PC-9 (cell line): ENCODE measurements around the gene TSPEAR. TPM values are rescaled to one million over a fixed set of nuclear protein-coding genes. Genes with fewer than 3 reads are reported as not detected.

Experiments used
- BruUV-seq: library from RNA; stranded (reverse); fragments of 400-500 nt; replicated peaks from 2 replicates; lab custom pipeline; 2021; lab: Mats Ljungman, UMichigan
- CTCF ChIA-PET: fragments of 300-600 bp; sonication (Branson Sonifier 250); formaldehyde crosslinking; loops from one replicate; lab custom pipeline; 2022; ENCODE audit warnings: antibody characterized with exemption; lab: Charles Lee
- POLR2A ChIA-PET: fragments of 300-600 bp; sonication (Branson Sonifier 250); formaldehyde crosslinking; loops from one replicate; lab custom pipeline; 2022; ENCODE audit warnings: antibody characterized with exemption; ENCODE audit not compliant: unreplicated experiment; lab: Charles Lee
- DNase-seq, 2 experiments: peaks; one replicate each; pipeline versions ENCODE4 v3.0.0 to v3.0.0-alpha.2; 2015 to 2022; ENCODE audit warnings: mixed read lengths in 1 of 2
- H2AFZ ChIP-seq: fragments of 200-600 bp; sonication (generic); 2 replicates; pipeline ENCODE4 v1.8.1; 2017; ENCODE audit warnings: antibody characterized with exemption
- H3F3A ChIP-seq: fragments of 200-600 bp; sonication (generic); 2 replicates; pipeline ENCODE4 v1.8.1; 2017; ENCODE audit warnings: antibody characterized with exemption, mild to moderate bottlenecking, low read depth; ENCODE audit not compliant: insufficient read depth
- H3K27ac ChIP-seq: fragments of 200-600 bp; sonication (generic); 2 replicates; pipeline ENCODE4 v1.6.1; 2016; ENCODE audit warnings: mixed run types
- H3K27me3 ChIP-seq: fragments of 200-600 bp; sonication (generic); 2 replicates; pipeline ENCODE4 v1.6.1; 2016; ENCODE audit warnings: low read depth, mixed run types; ENCODE audit not compliant: insufficient read depth
- H3K36me3 ChIP-seq: fragments of 200-600 bp; sonication (generic); 2 replicates; pipeline ENCODE4 v1.6.1; 2016; ENCODE audit warnings: low read depth, mixed run types
- H3K4me1 ChIP-seq: fragments of 200-600 bp; sonication (generic); replicated peaks from 2 replicates; pipeline ENCODE4 v1.6.1; 2016; ENCODE audit warnings: mixed run types; ENCODE audit not compliant: insufficient read depth
- H3K4me2 ChIP-seq: fragments of 200-600 bp; sonication (generic); 2 replicates; pipeline ENCODE4 v1.6.1; 2017; ENCODE audit warnings: mixed run types
- H3K4me3 ChIP-seq: fragments of 200-600 bp; sonication (generic); 2 replicates; pipeline ENCODE4 v1.6.1; 2016; ENCODE audit warnings: mixed run types
- H3K79me2 ChIP-seq: fragments of 200-600 bp; sonication (generic); 2 replicates; pipeline ENCODE4 v1.6.1; 2017; ENCODE audit warnings: low read depth, mixed run types
- H3K9me2 ChIP-seq: fragments of 200-600 bp; sonication (generic); 2 replicates; pipeline ENCODE4 v1.8.1; 2017; ENCODE audit warnings: mild to moderate bottlenecking; ENCODE audit not compliant: insufficient read depth
- H3K9me3 ChIP-seq: fragments of 200-600 bp; sonication (generic); 2 replicates; pipeline ENCODE4 v1.8.1; 2016; ENCODE audit warnings: low read depth; ENCODE audit not compliant: insufficient read depth
- H4K20me1 ChIP-seq: fragments of 200-600 bp; sonication (generic); 2 replicates; pipeline ENCODE4 v1.8.1; 2017; ENCODE audit not compliant: insufficient read depth
- CTCF ChIP-seq: fragments of 200-600 bp; sonication (generic); conservative IDR thresholded peaks from 2 replicates; pipeline ENCODE4 v1.6.1; 2017; ENCODE audit warnings: mixed run types, antibody characterized with exemption, mild to moderate bottlenecking, moderate library complexity
- EZH2 ChIP-seq: fragments of 200-600 bp; sonication (generic); IDR thresholded peaks from 2 replicates; pipeline ENCODE4 v1.8.0; 2017; ENCODE audit warnings: antibody characterized with exemption, low read depth
- intact Hi-C: fragments of 100-400 bp; cut with micrococcal nuclease; formaldehyde crosslinking; loops from one replicate; pipeline ENCODE4 v1.10.0; 2022; ENCODE audit not compliant: unreplicated experiment
- total RNA-seq: library from RNA; stranded (reverse); gene quantifications from 2 replicates; pipeline ENCODE4 v1.2.3, GENCODE V29; 2021

Gene TSPEAR
- total RNA-seq, 1 experiment from 2014 or later = not detected

- H3K27me3 ChIP-seq = peaks cover 57% of the 10 kb centered on the region
- no peaks in the 10 kb centered on the region for H3K9me3 ChIP-seq
- H4K20me1 ChIP-seq = no peaks in the 10 kb centered on the region
- H3K27ac ChIP-seq = no peak overlapping the region
- ChIA-PET POLR2A (no interaction called here), CTCF (no interaction called here)
- H3F3A ChIP-seq = no peaks in the 10 kb centered on the region
- H3K4me1 ChIP-seq = no peaks in the 10 kb centered on the region
- H3K4me2 ChIP-seq = no peak overlapping the region
- no peaks in the 10 kb centered on the region for H3K9me2 ChIP-seq
- no TSS peak for BruUV-seq
- TF ChIP-seq CTCF (no peak), EZH2 (no peak)
- no peak for DNase-seq
- no peak overlapping the region for H3K4me3 ChIP-seq
- no peaks in the 10 kb centered on the region for H3K36me3 ChIP-seq
- H2AFZ ChIP-seq = no peak overlapping the region
- intact Hi-C loops = no loop called here
- H3K79me2 ChIP-seq = no peaks in the 10 kb centered on the region
Measured at GRCh38 chr21:44658913-44659595, 52.3 kb downstream of the TSPEAR start.

GRCh38 chr21:44658541-44658910 is 52.8 kb downstream of the TSPEAR start:
- no peaks in the 10 kb centered on the region for H3K79me2 ChIP-seq
- no peaks in the 10 kb centered on the region for H3K36me3 ChIP-seq
- POLR2A ChIA-PET = no interaction called here
- H3F3A ChIP-seq = no peaks in the 10 kb centered on the region
- H2AFZ ChIP-seq = no peak overlapping the region
- no peaks in the 10 kb centered on the region for H4K20me1 ChIP-seq
- H3K9me3 ChIP-seq = no peaks in the 10 kb centered on the region
- BruUV-seq = no TSS peak
- H3K4me1 ChIP-seq = no peaks in the 10 kb centered on the region
- TF ChIP-seq CTCF = no peak
- no peak for TF ChIP-seq EZH2
- H3K4me3 ChIP-seq = no peak overlapping the region
- H3K4me2 ChIP-seq = no peak overlapping the region
- CTCF ChIA-PET = no interaction called here
- H3K9me2 ChIP-seq = no peaks in the 10 kb centered on the region
- intact Hi-C loops = no loop called here
- H3K27me3 ChIP-seq = peaks cover 63% of the 10 kb centered on the region
- DNase-seq = no peak
- H3K27ac ChIP-seq = no peak overlapping the region

DNA sequence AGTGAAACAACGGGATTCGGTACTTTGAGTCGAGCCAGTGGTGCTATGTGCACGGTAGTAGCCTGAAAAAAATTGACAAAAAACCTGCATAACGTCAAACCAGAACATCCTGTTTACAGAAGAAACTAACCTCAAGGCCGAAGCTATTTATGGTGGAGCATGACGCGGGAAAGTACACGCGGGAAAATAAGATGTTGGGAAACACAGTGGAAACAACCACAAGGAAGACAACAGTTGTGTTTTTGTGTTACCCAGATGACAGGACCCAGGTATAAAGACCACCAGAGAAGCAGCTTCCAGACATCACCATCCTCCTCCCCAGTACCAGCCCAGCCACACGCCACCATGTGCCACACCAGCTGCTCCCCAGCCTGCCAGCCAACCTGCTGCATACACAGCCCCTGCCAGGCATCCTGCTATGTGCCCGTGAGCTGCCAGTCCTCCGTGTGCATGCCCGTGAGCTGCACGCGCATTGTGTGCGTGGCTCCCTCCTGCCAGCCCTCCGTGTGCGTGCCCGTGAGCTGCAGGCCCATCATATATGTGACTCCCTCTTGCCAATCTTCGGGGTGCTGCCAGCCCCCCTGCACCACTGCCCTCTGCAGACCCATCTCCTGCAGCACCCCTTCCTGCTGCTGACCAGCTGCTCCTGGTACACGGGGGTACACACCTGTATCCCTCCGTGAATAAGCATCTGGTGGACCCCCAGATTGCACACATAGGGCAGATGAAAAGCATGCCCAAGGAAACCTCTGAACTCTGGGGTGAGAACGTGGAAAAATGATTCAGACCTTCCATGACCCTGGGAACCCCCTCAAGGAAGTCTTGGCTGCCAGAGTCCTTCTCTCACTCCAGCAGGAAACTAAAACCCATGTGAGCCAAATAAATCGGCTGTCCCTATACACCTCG is 53.5 kb downstream of the TSPEAR start, which contains the start of gene KRTAP12-3:
KRTAP12-3 (plus strand) TSS at position 298 of the 906 bp plus-strand sequence; CDS start at position 346, 48 bp downstream.
- TF ChIP-seq CTCF (no peak), EZH2 (no peak)
- intact Hi-C loops = no loop called here
- Histone ChIP-seq H3K4me2 (no peak within 1 kb of the TSS), H3K27ac (no peak within 1 kb of the TSS), H3K36me3 (no peaks in the 10 kb centered on the region), H3K9me3 (no peaks in the 10 kb centered on the region), H4K20me1 (no peaks in the 10 kb centered on the region), H3K9me2 (no peaks in the 10 kb centered on the region), H3K79me2 (no peaks in the 10 kb centered on the region), H3K4me3 (no peak within 1 kb of the TSS), H2AFZ (no peak within 1 kb of the TSS), H3K27me3 (peaks cover 69% of the 10 kb centered on the region), H3K4me1 (no peaks in the 10 kb centered on the region), H3F3A (no peaks in the 10 kb centered on the region)
- no peak for DNase-seq
- no TSS peak for BruUV-seq
- ChIA-PET POLR2A (no interaction called here), CTCF (no interaction called here)
